Mesendoderm (in vitro differentiated cells): ENCODE measurements around the gene DZANK1.

ENCODE experiments used
- DNase-seq: peaks from one replicate; pipeline ENCODE4 v3.0.0; 2013
- H2AK5ac ChIP-seq: 2 replicates; pipeline ENCODE4 v1.6.1; 2013; ENCODE audit warnings: low read length, inconsistent platforms
- H2BK120ac ChIP-seq: 2 replicates; pipeline ENCODE4 v1.6.1; 2013; ENCODE audit warnings: low read depth, mild to moderate bottlenecking, low read length, moderate library complexity, mixed read lengths
- H2BK15ac ChIP-seq: replicated peaks from 2 replicates; pipeline ENCODE4 v1.6.1; 2013; ENCODE audit warnings: low read depth, mild to moderate bottlenecking, moderate library complexity
- H2BK5ac ChIP-seq: 2 replicates; pipeline ENCODE4 v1.6.1; 2013; ENCODE audit warnings: low read length, inconsistent platforms
- H3K18ac ChIP-seq: 2 replicates; pipeline ENCODE4 v1.6.1; 2013; ENCODE audit warnings: mild to moderate bottlenecking, low read length, mixed read lengths
- H3K23ac ChIP-seq: one replicate; pipeline ENCODE4 v1.6.1; 2013; ENCODE audit warnings: low read length
- H3K27ac ChIP-seq: 2 replicates; pipeline ENCODE4 v1.5.1; 2013; ENCODE audit warnings: low read depth, mild to moderate bottlenecking, inconsistent platforms, low read length, moderate library complexity
- H3K27me3 ChIP-seq: 2 replicates; pipeline ENCODE4 v1.6.1; 2013; ENCODE audit warnings: low read length, control low read depth, mild to moderate bottlenecking, inconsistent platforms; ENCODE audit not compliant: insufficient read depth, poor library complexity
- H3K36me3 ChIP-seq: 2 replicates; pipeline ENCODE4 v1.6.1; 2013; ENCODE audit warnings: low read length, inconsistent platforms; ENCODE audit not compliant: control insufficient read depth, insufficient read depth
- H3K4ac ChIP-seq: one replicate; pipeline ENCODE4 v1.6.1; 2013; ENCODE audit warnings: low read depth, mild to moderate bottlenecking, low read length, moderate library complexity
- H3K4me1 ChIP-seq: 2 replicates; pipeline ENCODE4 v1.6.1; 2013; ENCODE audit warnings: low read depth, low read length, inconsistent platforms; ENCODE audit not compliant: control insufficient read depth
- H3K4me2 ChIP-seq: 2 replicates; pipeline ENCODE4 v1.6.1; 2013; ENCODE audit warnings: low read length
- H3K4me3 ChIP-seq: 2 replicates; pipeline ENCODE4 v1.5.1; 2013; ENCODE audit warnings: mild to moderate bottlenecking, low read length
- H3K56ac ChIP-seq: one replicate; pipeline ENCODE4 v1.6.1; 2013; ENCODE audit warnings: low read length
- H3K79me1 ChIP-seq: 2 replicates; pipeline ENCODE4 v1.6.1; 2013; ENCODE audit warnings: low read length, inconsistent platforms
- H3K79me2 ChIP-seq: 2 replicates; pipeline ENCODE4 v1.6.1; 2013; ENCODE audit warnings: mild to moderate bottlenecking, low read length; ENCODE audit not compliant: control insufficient read depth, insufficient read depth
- H3K9ac ChIP-seq: 2 replicates; pipeline ENCODE4 v1.6.1; 2013; ENCODE audit warnings: low read length, inconsistent platforms
- H4K5ac ChIP-seq: one replicate; pipeline ENCODE4 v1.6.1; 2013; ENCODE audit warnings: low read length
- H4K8ac ChIP-seq: one replicate; pipeline ENCODE4 v1.6.1; 2013; ENCODE audit warnings: low read depth, mild to moderate bottlenecking, control low read depth, low read length, moderate library complexity
- WGBS: extraction: QIAGEN DNeasy Blood & Tissue Kit; methylation state at CpG from one replicate; pipeline ENCODE4 v1.1.7; 2013; ENCODE audit warnings: low lambda C conversion rate, missing lambda C conversion rate; ENCODE audit not compliant: insufficient coverage; ENCODE audit errors: extremely low coverage; 5-methylcytosine and 5-hydroxymethylcytosine counted together

DZANK1 gene

DNA sequence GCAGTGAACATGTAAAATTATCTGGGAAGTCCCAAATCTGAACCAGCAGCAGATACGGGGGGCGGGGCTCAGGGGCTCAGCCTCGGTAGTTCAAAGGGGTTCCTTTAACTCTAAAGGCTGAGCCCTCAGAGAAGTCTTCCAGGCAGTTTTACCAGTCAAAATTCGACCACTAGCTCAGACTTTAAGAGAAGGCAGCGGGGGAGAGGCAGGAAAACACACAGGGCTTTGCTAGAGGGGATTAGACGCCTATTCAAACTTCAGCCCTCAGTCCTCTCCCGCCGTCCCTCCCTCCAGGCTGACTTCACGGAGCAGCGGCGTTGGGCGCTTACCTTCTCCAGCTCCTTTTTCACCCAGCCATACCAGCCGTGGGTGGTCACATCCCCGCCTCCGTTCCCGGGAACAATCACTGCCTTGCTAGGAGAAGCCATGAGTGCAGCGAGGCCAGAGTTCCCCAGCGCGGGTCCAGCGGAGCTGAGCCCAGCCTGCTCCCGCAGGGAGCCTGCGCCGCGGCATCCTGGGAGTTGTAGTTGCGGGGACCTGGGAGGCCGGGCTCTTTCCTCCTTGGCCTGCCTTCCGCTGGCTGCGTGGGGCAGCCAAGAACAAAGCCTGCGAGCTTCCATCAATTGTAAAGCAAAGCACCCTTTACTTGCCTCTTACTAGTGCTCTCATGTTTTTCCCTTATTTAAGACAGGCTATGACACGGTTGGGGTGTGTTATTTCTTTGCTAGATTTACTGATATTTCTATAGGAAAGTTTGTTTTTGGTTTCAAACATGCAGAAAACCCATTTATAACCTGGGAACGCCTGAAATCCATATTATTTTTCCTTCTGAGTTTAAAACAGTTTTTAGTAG lies 30.1 kb upstream of the DZANK1 start, which contains the start of gene RBBP9:
RBBP9 (minus strand) TSS at position 486 of the 853 bp plus-strand sequence; CDS start at position 428, 58 bp downstream.
- Histone ChIP-seq H2BK15ac (no peak within 1 kb of the TSS), H2BK120ac (no peak within 1 kb of the TSS), H2BK5ac (peak within 1 kb of the TSS; percentile 40), H4K5ac (no peak within 1 kb of the TSS), H3K56ac (peak within 1 kb of the TSS; percentile 99), H2AK5ac (no peak within 1 kb of the TSS), H4K8ac (peak within 1 kb of the TSS; percentile 69), H3K9ac (peak within 1 kb of the TSS; percentile 87), H3K4ac (no peak within 1 kb of the TSS), H3K79me2 (no peaks in the 10 kb centered on the region), H3K4me2 (peak within 1 kb of the TSS; percentile 17), H3K4me3 (peak within 1 kb of the TSS; percentile 83), H3K27me3 (no peaks in the 10 kb centered on the region), H3K4me1 (no peaks in the 10 kb centered on the region), H3K27ac (peak within 1 kb of the TSS; percentile 61), H3K23ac (no peak within 1 kb of the TSS), H3K36me3 (no peaks in the 10 kb centered on the region), H3K18ac (no peak within 1 kb of the TSS), H3K79me1 (no peaks in the 10 kb centered on the region)
- no CpG with 5 or more reads among the region's 31 CpGs for WGBS
- peak; percentile 92 for DNase-seq

DNA sequence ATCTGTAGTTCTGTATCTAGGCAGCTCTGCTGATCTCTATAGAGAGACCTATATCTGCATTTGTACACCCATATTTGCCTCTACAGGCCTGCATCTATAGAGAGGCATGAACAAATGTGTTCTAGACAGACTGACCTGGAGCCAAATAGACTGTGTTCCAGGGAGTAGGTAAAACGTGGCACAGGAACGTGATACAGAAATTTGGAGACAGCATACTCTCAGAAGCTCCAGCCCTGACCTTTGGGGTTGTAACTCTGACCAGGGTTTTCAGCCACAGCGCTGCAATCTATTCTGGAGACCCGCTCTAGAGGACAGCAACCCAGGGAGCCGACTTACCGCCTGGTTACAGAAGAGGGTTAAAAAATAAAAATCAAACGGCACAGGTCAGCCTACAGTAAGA lies 29.2 kb upstream of the DZANK1 start:
- Histone ChIP-seq H2BK120ac (no peak overlapping the region), H3K27ac (no peak overlapping the region), H3K18ac (no peak overlapping the region), H2AK5ac (no peak overlapping the region), H3K23ac (no peak overlapping the region), H3K79me2 (no peaks in the 10 kb centered on the region), H3K4me2 (peak overlapping the region; percentile 11), H3K36me3 (no peaks in the 10 kb centered on the region), H2BK5ac (no peak overlapping the region), H4K8ac (no peak overlapping the region), H4K5ac (no peak overlapping the region), H3K79me1 (no peaks in the 10 kb centered on the region), H3K27me3 (no peaks in the 10 kb centered on the region), H3K9ac (peak overlapping the region; percentile 7), H3K4me1 (no peaks in the 10 kb centered on the region), H3K4me3 (no peak overlapping the region), H3K4ac (no peak overlapping the region), H2BK15ac (no peak overlapping the region), H3K56ac (no peak overlapping the region)
- WGBS, result no CpG with 5 or more reads among the region's 7 CpGs
- no peak for DNase-seq

DNA sequence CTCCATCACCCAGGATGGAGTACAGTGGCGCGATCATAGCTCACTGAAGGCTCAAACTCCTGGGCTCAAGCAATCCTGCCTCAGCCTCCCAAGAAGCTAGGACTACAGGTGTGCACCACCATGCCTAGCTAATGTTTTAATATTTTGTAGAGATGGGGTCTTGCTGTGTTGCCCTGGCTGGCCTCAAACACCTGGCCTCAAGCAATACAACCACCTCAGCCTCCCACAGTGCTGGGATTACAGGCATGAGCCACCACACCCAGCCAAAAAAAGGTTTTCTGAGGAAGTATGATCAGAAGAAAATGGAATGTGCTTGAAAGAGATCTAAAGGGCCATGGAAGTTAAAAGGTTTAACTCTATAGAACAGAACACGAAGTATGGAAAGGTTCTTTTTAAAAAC lies 21.5 kb upstream of the DZANK1 start:
- H3K9ac ChIP-seq, result no peak overlapping the region
- no peak overlapping the region for H2BK15ac ChIP-seq
- no peak overlapping the region for H4K8ac ChIP-seq
- H3K36me3 ChIP-seq, result peaks cover 3% of the 10 kb centered on the region
- no peaks in the 10 kb centered on the region for H3K27me3 ChIP-seq
- no peaks in the 10 kb centered on the region for H3K4me1 ChIP-seq
- DNase-seq, result no peak
- no peak overlapping the region for H2BK5ac ChIP-seq
- no peak overlapping the region for H2BK120ac ChIP-seq
- no peaks in the 10 kb centered on the region for H3K79me2 ChIP-seq
- H3K4me2 ChIP-seq, result no peak overlapping the region
- H3K56ac ChIP-seq, result no peak overlapping the region
- no peaks in the 10 kb centered on the region for H3K79me1 ChIP-seq
- H3K18ac ChIP-seq, result no peak overlapping the region
- no peak overlapping the region for H3K27ac ChIP-seq
- no peak overlapping the region for H3K4ac ChIP-seq
- no CpG with 5 or more reads among the region's 3 CpGs for WGBS
- H3K4me3 ChIP-seq, result no peak overlapping the region
- H4K5ac ChIP-seq, result no peak overlapping the region
- no peak overlapping the region for H2AK5ac ChIP-seq
- H3K23ac ChIP-seq, result no peak overlapping the region

DNA sequence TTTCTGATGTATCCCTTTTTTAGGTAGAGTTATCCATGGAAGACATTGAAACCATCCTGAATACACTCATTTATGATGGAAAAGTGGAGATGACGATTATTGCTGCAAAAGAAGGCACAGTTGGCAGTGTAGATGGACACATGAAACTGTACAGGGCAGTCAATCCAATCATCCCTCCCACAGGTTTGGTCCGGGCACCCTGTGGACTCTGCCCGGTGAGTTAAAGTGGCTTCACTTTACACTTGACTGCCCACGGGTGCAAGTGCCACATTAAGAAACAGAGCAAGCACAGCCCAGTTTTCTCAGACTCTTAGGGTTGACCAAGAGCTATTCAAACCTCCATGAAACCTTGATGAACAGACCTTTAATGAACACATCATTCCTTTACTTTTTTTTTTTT lies 14.8 kb upstream of the DZANK1 start:
- H4K8ac ChIP-seq, result no peak overlapping the region
- H2BK15ac ChIP-seq, result no peak overlapping the region
- H2AK5ac ChIP-seq, result no peak overlapping the region
- H3K9ac ChIP-seq, result no peak overlapping the region
- no peaks in the 10 kb centered on the region for H3K79me2 ChIP-seq
- H3K56ac ChIP-seq, result no peak overlapping the region
- no peak overlapping the region for H3K4me2 ChIP-seq
- no peak overlapping the region for H2BK5ac ChIP-seq
- H3K23ac ChIP-seq, result no peak overlapping the region
- H3K4ac ChIP-seq, result no peak overlapping the region
- no peaks in the 10 kb centered on the region for H3K27me3 ChIP-seq
- no CpG with 5 or more reads among the region's 4 CpGs for WGBS
- DNase-seq, result no peak
- H3K18ac ChIP-seq, result no peak overlapping the region
- no peak overlapping the region for H3K4me3 ChIP-seq
- no peak overlapping the region for H3K27ac ChIP-seq
- H3K36me3 ChIP-seq, result peaks cover 3% of the 10 kb centered on the region
- H3K79me1 ChIP-seq, result no peaks in the 10 kb centered on the region
- no peak overlapping the region for H4K5ac ChIP-seq
- no peaks in the 10 kb centered on the region for H3K4me1 ChIP-seq
- H2BK120ac ChIP-seq, result no peak overlapping the region

DNA sequence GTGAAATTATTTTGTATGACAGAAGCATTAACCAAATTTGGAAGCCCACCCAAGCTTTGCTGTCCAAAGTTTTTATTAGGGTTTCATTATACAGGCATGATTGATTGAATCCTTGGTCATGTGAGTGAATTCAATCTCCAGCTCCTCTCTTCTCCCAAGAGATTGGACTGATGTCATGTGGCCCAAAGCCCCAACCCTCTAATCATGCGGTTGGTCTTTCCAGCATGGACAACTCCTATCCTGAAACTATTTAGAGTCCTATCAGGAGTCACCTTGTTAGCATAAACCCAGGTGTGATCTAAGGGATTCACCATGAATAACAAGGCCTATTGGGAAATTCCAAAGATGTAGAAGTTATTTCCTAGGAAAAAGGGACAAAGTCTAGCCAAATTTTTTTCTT lies 11.0 kb upstream of the DZANK1 start:
- no peak overlapping the region for H2AK5ac ChIP-seq
- no peaks in the 10 kb centered on the region for H3K4me1 ChIP-seq
- DNase-seq, result peak; percentile 14
- H3K56ac ChIP-seq, result no peak overlapping the region
- no peak overlapping the region for H3K4me3 ChIP-seq
- no peaks in the 10 kb centered on the region for H3K27me3 ChIP-seq
- WGBS, result no CpG with 5 or more reads among the region's 1 CpG
- no peaks in the 10 kb centered on the region for H3K79me1 ChIP-seq
- peaks cover 4% of the 10 kb centered on the region for H3K36me3 ChIP-seq
- no peak overlapping the region for H3K4me2 ChIP-seq
- H3K9ac ChIP-seq, result no peak overlapping the region
- H3K4ac ChIP-seq, result no peak overlapping the region
- H3K23ac ChIP-seq, result no peak overlapping the region
- H2BK15ac ChIP-seq, result no peak overlapping the region
- no peak overlapping the region for H2BK5ac ChIP-seq
- H4K8ac ChIP-seq, result no peak overlapping the region
- H2BK120ac ChIP-seq, result no peak overlapping the region
- H3K18ac ChIP-seq, result no peak overlapping the region
- H3K79me2 ChIP-seq, result no peaks in the 10 kb centered on the region
- no peak overlapping the region for H3K27ac ChIP-seq
- no peak overlapping the region for H4K5ac ChIP-seq
